Measurements from ENCODE around the gene LRRC43.

LRRC43 gene

GRCh38 chr12:122182887-122183587 is at the start of gene LRRC43:
Gene LRRC43 (plus strand): TSS chr12:122183123. CDS start chr12:122183145, 22 bp downstream.
- DNase-seq (ENCODE audit: low spot score): peak; percentile 51

GRCh38 chr12:122133192-122133950 is 49.6 kb upstream of the LRRC43 start:
- no peak for DNase-seq (ENCODE audit: low spot score)

- no peak for DNase-seq (ENCODE audit: low spot score)
These were observed 47.4 kb upstream of the LRRC43 start for GRCh38 chr12:122135437-122136031.

- no peak for DNase-seq (ENCODE audit: low spot score)
These were observed 45.7 kb upstream of the LRRC43 start for GRCh38 chr12:122137229-122137628.

GRCh38 chr12:122137681-122138080 is 45.2 kb upstream of the LRRC43 start:
- no peak for DNase-seq (ENCODE audit: low spot score)

- no peak for DNase-seq (ENCODE audit: low spot score)
These were observed 44.7 kb upstream of the LRRC43 start for GRCh38 chr12:122138181-122138580.

GRCh38 chr12:122138616-122139015 is 44.3 kb upstream of the LRRC43 start:
- DNase-seq (ENCODE audit: low spot score): no peak

GRCh38 chr12:122139266-122139665 is 43.7 kb upstream of the LRRC43 start:
- DNase-seq (ENCODE audit: low spot score): no peak

- no peak for DNase-seq (ENCODE audit: low spot score)
These were observed 43.0 kb upstream of the LRRC43 start for GRCh38 chr12:122139941-122140340.

GRCh38 chr12:122140467-122141257 is 42.3 kb upstream of the LRRC43 start:
- no peak for DNase-seq (ENCODE audit: low spot score)

GRCh38 chr12:122141911-122142725 is 40.8 kb upstream of the LRRC43 start:
- DNase-seq (ENCODE audit: low spot score): no peak

- no peak for DNase-seq (ENCODE audit: low spot score)
These were observed 40.1 kb upstream of the LRRC43 start for GRCh38 chr12:122142857-122143256.

GRCh38 chr12:122144885-122145284 is 38.0 kb upstream of the LRRC43 start:
- DNase-seq (ENCODE audit: low spot score): no peak

GRCh38 chr12:122145505-122146330 is 37.2 kb upstream of the LRRC43 start:
- DNase-seq (ENCODE audit: low spot score): no peak

- no peak for DNase-seq (ENCODE audit: low spot score)
These were observed 35.2 kb upstream of the LRRC43 start for GRCh38 chr12:122147514-122148290.

GRCh38 chr12:122148657-122149056 is 34.3 kb upstream of the LRRC43 start:
- DNase-seq (ENCODE audit: low spot score): peak; percentile 36

GRCh38 chr12:122150127-122150681 is 32.7 kb upstream of the LRRC43 start:
- DNase-seq (ENCODE audit: low spot score): no peak

GRCh38 chr12:122152754-122153153 is 30.2 kb upstream of the LRRC43 start:
- no peak for DNase-seq (ENCODE audit: low spot score)

GRCh38 chr12:122155705-122156104 is 27.2 kb upstream of the LRRC43 start:
- DNase-seq (ENCODE audit: low spot score): no peak

Measured in AG08395 (cell line).